Liver (tissue), 9 donors: ENCODE measurements around the gene PARD3. TPM values are rescaled to one million over a fixed set of nuclear protein-coding genes. Genes with fewer than 3 reads are reported as not detected.

ENCODE experiments used
- DNase-seq: peaks from one replicate; pipeline ENCODE4 v3.0.0-alpha.2; 2017; ENCODE audit warnings: low spot score
- H3K27ac ChIP-seq, 2 donors: one replicate each; pipeline ENCODE4 v1.7.0; 2013; ENCODE audit warnings: inconsistent platforms in 2 of 2, low read length in 2 of 2, control low read depth in 1 of 2, low read depth in 1 of 2, mild to moderate bottlenecking in 1 of 2
- H3K27me3 ChIP-seq, 4 donors: one replicate each; pipeline versions ENCODE4 v1.6.1 to v1.7.0; 2013; ENCODE audit warnings: low read length in 3 of 4, inconsistent platforms in 1 of 4, mild to moderate bottlenecking in 1 of 4, moderate library complexity in 1 of 4; ENCODE audit not compliant: control insufficient read depth in 4 of 4, insufficient read depth in 4 of 4
- H3K36me3 ChIP-seq, 4 donors: one replicate each; pipeline versions ENCODE4 v1.6.1 to v1.7.0; 2013; ENCODE audit warnings: low read length in 3 of 4, mild to moderate bottlenecking in 3 of 4, low read depth in 1 of 4, moderate library complexity in 1 of 4; ENCODE audit not compliant: control insufficient read depth in 4 of 4, insufficient read depth in 3 of 4
- H3K4me1 ChIP-seq, 4 donors: one replicate each; pipeline versions ENCODE4 v1.6.1 to v1.7.0; 2013; ENCODE audit warnings: low read length in 3 of 4, mild to moderate bottlenecking in 3 of 4, moderate library complexity in 1 of 4; ENCODE audit not compliant: control insufficient read depth in 4 of 4, insufficient read depth in 4 of 4
- H3K4me3 ChIP-seq, 3 donors: one replicate each; pipeline versions ENCODE4 v1.6.1 to v1.7.0; 2013; ENCODE audit warnings: low read length in 3 of 3, control low read depth in 1 of 3, low read depth in 1 of 3, mild to moderate bottlenecking in 1 of 3
- H3K9ac ChIP-seq, 2 donors: one replicate each; pipeline ENCODE4 v1.7.0; 2013; ENCODE audit warnings: low read length in 2 of 2, mild to moderate bottlenecking in 2 of 2, moderate library complexity in 2 of 2, control low read depth in 1 of 2, low read depth in 1 of 2
- H3K9me3 ChIP-seq, 4 donors: one replicate each; pipeline versions ENCODE4 v1.6.1 to v1.7.0; 2013; ENCODE audit warnings: low read length in 3 of 4; ENCODE audit not compliant: control insufficient read depth in 4 of 4
- CTCF ChIP-seq: fragments of 150-350 bp; IDR thresholded peaks from 2 replicates; pipeline ENCODE4 v1.5.1; 2017; ENCODE audit warnings: improper control_type of control experiment, low read depth, low read length; ENCODE audit not compliant: missing input control
- EGR1 ChIP-seq, 2 donors: IDR thresholded peaks; 2 replicates each; pipeline ENCODE4 v1.6.1; 2016 to 2018; ENCODE audit warnings: antibody characterized with exemption in 2 of 2, low read depth in 2 of 2
- FOXA2 ChIP-seq: IDR thresholded peaks from 2 replicates; pipeline ENCODE4 v1.6.1; 2016; ENCODE audit warnings: antibody characterized with exemption
- HNF4G ChIP-seq: IDR thresholded peaks from 2 replicates; pipeline ENCODE4 v1.6.1; 2016; ENCODE audit warnings: antibody characterized with exemption
- JUND ChIP-seq, 2 donors: IDR thresholded peaks; 2 replicates each; pipeline ENCODE4 v1.6.1; 2016; ENCODE audit warnings: antibody characterized with exemption in 2 of 2
- NR2F2 ChIP-seq: IDR thresholded peaks from 2 replicates; pipeline ENCODE4 v1.6.1; 2016; ENCODE audit warnings: antibody characterized with exemption
- REST ChIP-seq: IDR thresholded peaks from 2 replicates; pipeline ENCODE4 v1.6.1; 2016; ENCODE audit warnings: antibody characterized with exemption, mild to moderate bottlenecking
- RXRA ChIP-seq, 2 donors: IDR thresholded peaks; 2 replicates each; pipeline ENCODE4 v1.6.1; 2017 to 2018; ENCODE audit warnings: antibody characterized with exemption in 2 of 2, mild to moderate bottlenecking in 1 of 2
- TAF1 ChIP-seq: conservative IDR thresholded peaks from 2 replicates; pipeline ENCODE4 v1.6.1; 2016; ENCODE audit warnings: antibody characterized with exemption, mild to moderate bottlenecking
- YY1 ChIP-seq: IDR thresholded peaks from 2 replicates; pipeline ENCODE4 v1.6.1; 2016; ENCODE audit warnings: antibody characterized with exemption, mild to moderate bottlenecking
- WGBS: extraction: QIAGEN DNeasy Blood & Tissue Kit; methylation state at CpG from one replicate; pipeline ENCODE4 v1.1.7; 2013; 5-methylcytosine and 5-hydroxymethylcytosine counted together
- polyA plus RNA-seq, 2 donors: library from polyadenylated mRNA; stranded (reverse) in 1 of 2; unstranded in 1 of 2; fragments of 200-250 nt in 1 of 2; fragments of >200 nt in 1 of 2; fragmentation: Nextera tagmentation in 1 of 2; extraction: Ambion mirVana in 1 of 2; gene quantifications; one replicate each; pipeline versions ENCODE4 v1.2.1 to v1.2.3, GENCODE V29; 2013 to 2015
- total RNA-seq, 2 donors: library from RNA; depleted of rRNA; stranded (reverse); fragments of >200 nt; gene quantifications; one replicate each; pipeline ENCODE4 v1.2.3, GENCODE V29; 2014
- TF ChIP-seq, protein P1 (sequence below): IDR thresholded peaks from 2 replicates; pipeline ENCODE4 v1.6.1; 2016; ENCODE audit warnings: antibody characterized with exemption
- TF ChIP-seq, protein P2 (sequence below): IDR thresholded peaks from 2 replicates; pipeline ENCODE4 v1.6.1; 2016; ENCODE audit warnings: antibody characterized with exemption
- donor health status: healthy.
- donor health status: healthy.
- donor health status: healthy.
- donor health status: healthy.
- donor health status: healthy.

Gene PARD3
- total and polyA plus RNA-seq, 4 donors: 12.3 to 43.8 (median 13.5) TPM

GRCh38 chr10:34766266-34766600, 48.9 kb downstream of the PARD3 start:
- Histone ChIP-seq H3K9me3 (no peaks in the 10 kb centered on the region), H3K27me3 (no peaks in the 10 kb centered on the region), H3K4me3 (no peak overlapping the region), H3K27ac (no peak overlapping the region), H3K4me1 (peaks cover 3 to 19% (median 10%) of the 10 kb centered on the region in 4 donors), H3K36me3 (no peaks in the 10 kb centered on the region), H3K9ac (no peak overlapping the region)
- TF ChIP-seq RXRA (IDR thresholded peaks at IDR 0.05) (no peak), TAF1 (no peak), FOXA2 (no peak), HNF4G (no peak), JUND (IDR thresholded peaks at IDR 0.05) (no peak), YY1 (no peak), NR2F2 (no peak)
- DNase-seq: no peak
- WGBS: 68% methylated on average over 1 of the region's 1 CpG

- TF ChIP-seq, protein P1, sequence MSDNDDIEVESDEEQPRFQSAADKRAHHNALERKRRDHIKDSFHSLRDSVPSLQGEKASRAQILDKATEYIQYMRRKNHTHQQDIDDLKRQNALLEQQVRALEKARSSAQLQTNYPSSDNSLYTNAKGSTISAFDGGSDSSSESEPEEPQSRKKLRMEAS: no peak
- TF ChIP-seq, protein P2, sequence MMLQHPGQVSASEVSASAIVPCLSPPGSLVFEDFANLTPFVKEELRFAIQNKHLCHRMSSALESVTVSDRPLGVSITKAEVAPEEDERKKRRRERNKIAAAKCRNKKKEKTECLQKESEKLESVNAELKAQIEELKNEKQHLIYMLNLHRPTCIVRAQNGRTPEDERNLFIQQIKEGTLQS: no peak
- no peak for TF ChIP-seq YY1
- TF ChIP-seq CTCF: no peak
- TF ChIP-seq JUND (IDR thresholded peaks at IDR 0.05): no peak
- no peak for TF ChIP-seq TAF1
- TF ChIP-seq EGR1 (IDR thresholded peaks at IDR 0.05; ENCODE audit: low read depth in 2 of 2): no peak
- TF ChIP-seq REST: no peak
- TF ChIP-seq FOXA2: no peak
- Histone ChIP-seq H3K36me3 (no peaks in the 10 kb centered on the region), H3K4me3 (no peak overlapping the region), H3K27ac (no peak overlapping the region), H3K9me3 (no peaks in the 10 kb centered on the region), H3K27me3 (no peaks in the 10 kb centered on the region), H3K9ac (no peak overlapping the region), H3K4me1 (peaks cover 3 to 19% (median 10%) of the 10 kb centered on the region in 4 donors)
- WGBS: 85% methylated on average over 2 of the region's 2 CpGs
- no peak for DNase-seq
These were observed 50.6 kb downstream of the PARD3 start for GRCh38 chr10:34764472-34764946.
